ENCODE measurements around the gene CYS1.

Gene CYS1

GRCh38 chr2:10048501-10049171 lies 31.6 kb downstream of the CYS1 start:
- Histone ChIP-seq H3K27me3 (ENCODE audit: control insufficient read depth, insufficient read depth, low read length) (no peaks in the 10 kb centered on the region), H3K27ac (ENCODE audit: low read depth, low read length) (no peak overlapping the region), H3K4me3 (ENCODE audit: low read length) (no peak overlapping the region), H3K4me1 (ENCODE audit: control insufficient read depth, insufficient read depth, low read length) (peaks cover 16% of the 10 kb centered on the region), H3K9ac (ENCODE audit: low read length) (no peak overlapping the region), H3K36me3 (ENCODE audit: control insufficient read depth, insufficient read depth, low read length) (peaks cover 26% of the 10 kb centered on the region)

- H3K27ac ChIP-seq (ENCODE audit: low read depth, low read length): no peak overlapping the region
- no peak overlapping the region for H3K9ac ChIP-seq (ENCODE audit: low read length)
- H3K4me3 ChIP-seq (ENCODE audit: low read length): no peak overlapping the region
- H3K27me3 ChIP-seq (ENCODE audit: control insufficient read depth, insufficient read depth, low read length): no peaks in the 10 kb centered on the region
- peaks cover 21% of the 10 kb centered on the region for H3K36me3 ChIP-seq (ENCODE audit: control insufficient read depth, insufficient read depth, low read length)
- peaks cover 12% of the 10 kb centered on the region for H3K4me1 ChIP-seq (ENCODE audit: control insufficient read depth, insufficient read depth, low read length)
Observed at GRCh38 chr2:10047616-10048500, 32.4 kb downstream of the CYS1 start.

- Histone ChIP-seq H3K36me3 (ENCODE audit: control insufficient read depth, insufficient read depth, low read length) (peaks cover 21% of the 10 kb centered on the region), H3K9ac (ENCODE audit: low read length) (no peak overlapping the region), H3K4me3 (ENCODE audit: low read length) (no peak overlapping the region), H3K27me3 (ENCODE audit: control insufficient read depth, insufficient read depth, low read length) (no peaks in the 10 kb centered on the region), H3K27ac (ENCODE audit: low read depth, low read length) (no peak overlapping the region), H3K4me1 (ENCODE audit: control insufficient read depth, insufficient read depth, low read length) (peaks cover 15% of the 10 kb centered on the region)
Observed at GRCh38 chr2:10046931-10047330, 33.3 kb downstream of the CYS1 start.

GRCh38 chr2:10045561-10046355 lies 34.5 kb downstream of the CYS1 start:
- H3K36me3 ChIP-seq (ENCODE audit: control insufficient read depth, insufficient read depth, low read length): peaks cover 21% of the 10 kb centered on the region
- peak overlapping the region; percentile 13 for H3K4me3 ChIP-seq (ENCODE audit: low read length)
- no peaks in the 10 kb centered on the region for H3K27me3 ChIP-seq (ENCODE audit: control insufficient read depth, insufficient read depth, low read length)
- peaks cover 18% of the 10 kb centered on the region for H3K4me1 ChIP-seq (ENCODE audit: control insufficient read depth, insufficient read depth, low read length)
- no peak overlapping the region for H3K27ac ChIP-seq (ENCODE audit: low read depth, low read length)
- no peak overlapping the region for H3K9ac ChIP-seq (ENCODE audit: low read length)

- Histone ChIP-seq H3K9ac (ENCODE audit: low read length) (peak overlapping the region; percentile 49), H3K36me3 (ENCODE audit: control insufficient read depth, insufficient read depth, low read length) (peaks cover 16% of the 10 kb centered on the region), H3K4me1 (ENCODE audit: control insufficient read depth, insufficient read depth, low read length) (peaks cover 33% of the 10 kb centered on the region), H3K27ac (ENCODE audit: low read depth, low read length) (peak overlapping the region; percentile 97), H3K4me3 (ENCODE audit: low read length) (peak overlapping the region; percentile 71), H3K27me3 (ENCODE audit: control insufficient read depth, insufficient read depth, low read length) (no peaks in the 10 kb centered on the region)
Observed at GRCh38 chr2:10043906-10044601, 36.2 kb downstream of the CYS1 start.

GRCh38 chr2:10043256-10043905 lies 36.8 kb downstream of the CYS1 start, which contains the start of gene KLF11:
Gene KLF11, plus strand, starts transcription at chr2:10043550. Its CDS starts 167 bp downstream, at chr2:10043717.
- Histone ChIP-seq H3K36me3 (ENCODE audit: control insufficient read depth, insufficient read depth, low read length) (peaks cover 13% of the 10 kb centered on the region), H3K27me3 (ENCODE audit: control insufficient read depth, insufficient read depth, low read length) (no peaks in the 10 kb centered on the region), H3K4me1 (ENCODE audit: control insufficient read depth, insufficient read depth, low read length) (peaks cover 37% of the 10 kb centered on the region), H3K9ac (ENCODE audit: low read length) (peak within 1 kb of the TSS; percentile 77), H3K4me3 (ENCODE audit: low read length) (peak within 1 kb of the TSS; percentile 80), H3K27ac (ENCODE audit: low read depth, low read length) (peak within 1 kb of the TSS; percentile 97)

GRCh38 chr2:10042301-10043161 lies 37.7 kb downstream of the CYS1 start:
- Histone ChIP-seq H3K27ac (ENCODE audit: low read depth, low read length) (peak overlapping the region; percentile 97), H3K36me3 (ENCODE audit: control insufficient read depth, insufficient read depth, low read length) (peaks cover 5% of the 10 kb centered on the region), H3K27me3 (ENCODE audit: control insufficient read depth, insufficient read depth, low read length) (no peaks in the 10 kb centered on the region), H3K4me1 (ENCODE audit: control insufficient read depth, insufficient read depth, low read length) (peaks cover 34% of the 10 kb centered on the region), H3K4me3 (ENCODE audit: low read length) (peak overlapping the region; percentile 80), H3K9ac (ENCODE audit: low read length) (peak overlapping the region; percentile 77)

DNA sequence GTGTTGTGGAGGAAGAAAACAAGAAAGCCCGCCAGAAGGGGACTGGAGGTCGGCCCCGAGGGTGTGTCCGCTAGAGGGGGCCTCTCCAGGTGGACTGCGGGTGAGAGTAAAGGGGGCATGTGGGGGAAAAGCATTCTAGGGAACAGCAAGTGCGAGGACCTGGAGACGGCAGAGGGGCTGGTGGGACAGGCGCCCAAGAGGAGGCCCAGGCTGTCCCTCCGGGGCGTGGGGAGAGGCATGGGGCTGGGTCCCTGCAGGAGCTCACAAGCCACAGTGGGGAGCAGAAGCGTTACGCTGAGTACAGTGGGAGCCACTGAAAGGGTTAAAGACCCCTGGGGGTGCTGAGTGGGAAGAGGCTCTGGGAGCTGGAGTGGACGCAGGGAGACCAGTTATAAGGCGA lies 38.5 kb downstream of the CYS1 start:
- H3K4me3 ChIP-seq (ENCODE audit: low read length): no peak overlapping the region
- H3K4me1 ChIP-seq (ENCODE audit: control insufficient read depth, insufficient read depth, low read length): peaks cover 37% of the 10 kb centered on the region
- H3K36me3 ChIP-seq (ENCODE audit: control insufficient read depth, insufficient read depth, low read length): peaks cover 5% of the 10 kb centered on the region
- peak overlapping the region; percentile 97 for H3K27ac ChIP-seq (ENCODE audit: low read depth, low read length)
- H3K27me3 ChIP-seq (ENCODE audit: control insufficient read depth, insufficient read depth, low read length): no peaks in the 10 kb centered on the region
- no peak overlapping the region for H3K9ac ChIP-seq (ENCODE audit: low read length)

GRCh38 chr2:10039658-10040410 lies 40.4 kb downstream of the CYS1 start:
- no peak overlapping the region for H3K4me3 ChIP-seq (ENCODE audit: low read length)
- peak overlapping the region; percentile 89 for H3K27ac ChIP-seq (ENCODE audit: low read depth, low read length)
- H3K27me3 ChIP-seq (ENCODE audit: control insufficient read depth, insufficient read depth, low read length): no peaks in the 10 kb centered on the region
- H3K4me1 ChIP-seq (ENCODE audit: control insufficient read depth, insufficient read depth, low read length): peaks cover 45% of the 10 kb centered on the region
- no peaks in the 10 kb centered on the region for H3K36me3 ChIP-seq (ENCODE audit: control insufficient read depth, insufficient read depth, low read length)
- H3K9ac ChIP-seq (ENCODE audit: low read length): no peak overlapping the region

DNA sequence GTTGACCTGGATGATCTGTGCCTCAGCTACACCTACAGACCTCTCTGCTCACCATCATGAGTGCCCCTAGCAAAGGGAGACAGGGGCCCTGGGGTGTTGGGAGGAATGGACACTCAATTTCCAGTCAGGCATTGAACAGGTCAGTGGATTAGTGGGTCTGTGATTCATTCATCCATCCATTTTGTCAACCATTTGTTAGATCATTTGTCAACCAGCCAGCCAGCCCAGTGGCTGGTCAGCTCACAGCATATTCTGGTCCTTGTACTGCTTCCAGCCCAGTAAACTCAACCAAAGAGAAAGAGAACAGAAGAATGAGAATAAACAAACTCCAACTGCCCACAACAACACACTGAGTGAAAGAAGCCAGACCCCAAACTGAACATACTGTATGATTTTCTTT lies 41.5 kb downstream of the CYS1 start:
- H3K36me3 ChIP-seq (ENCODE audit: control insufficient read depth, insufficient read depth, low read length): no peaks in the 10 kb centered on the region
- peak overlapping the region; percentile 18 for H3K4me3 ChIP-seq (ENCODE audit: low read length)
- H3K9ac ChIP-seq (ENCODE audit: low read length): no peak overlapping the region
- H3K27ac ChIP-seq (ENCODE audit: low read depth, low read length): peak overlapping the region; percentile 89
- H3K27me3 ChIP-seq (ENCODE audit: control insufficient read depth, insufficient read depth, low read length): no peaks in the 10 kb centered on the region
- H3K4me1 ChIP-seq (ENCODE audit: control insufficient read depth, insufficient read depth, low read length): peaks cover 45% of the 10 kb centered on the region

Measured in rectal smooth muscle tissue (tissue), 1 donor.